GM12878 (cell line): Measurements from ENCODE around the gene TTL. TPM values are rescaled to one million over a fixed set of nuclear protein-coding genes. Genes with fewer than 3 reads are reported as not detected.

Source experiments
- ATAC-seq: fragments of 200-7000 bp; cut with Tn5 transposase; 3 replicates; pipeline ENCODE4 v1.9.1; 2020; ENCODE audit warnings: mild to moderate bottlenecking, moderate library complexity
- BruUV-seq: library from RNA; stranded (reverse); fragments of 400-500 nt; replicated peaks from 2 replicates; lab custom pipeline; 2021; lab: Mats Ljungman, UMichigan
- CTCF ChIA-PET: fragments of 300-600 bp; sonication (Branson Sonifier 250); formaldehyde crosslinking; extraction: SDS; loops from one replicate; lab custom pipeline; 2021; ENCODE audit warnings: inconsistent platforms; lab: Yijun Ruan, JAX
- POLR2A ChIA-PET: fragments of 350-600 bp; formaldehyde crosslinking; extraction: SDS; loops from one replicate; lab custom pipeline; 2021; ENCODE audit warnings: inconsistent platforms; lab: Charles Lee
- RAD21 ChIA-PET: fragments of 300-600 bp; sonication (Branson Sonifier 250); formaldehyde crosslinking; loops from one replicate; lab custom pipeline; 2023; ENCODE audit warnings: antibody characterized with exemption; ENCODE audit not compliant: unreplicated experiment; lab: Charles Lee
- SMC1A ChIA-PET: fragments of 300-600 bp; sonication (Branson Sonifier 250); formaldehyde crosslinking; loops from one replicate; lab custom pipeline; 2023; ENCODE audit not compliant: unreplicated experiment, uncharacterized antibody; lab: Charles Lee
- DNase-seq: peaks from one replicate; pipeline ENCODE4 v3.0.0-alpha.2; 2011; ENCODE audit warnings: low read depth, low spot score
- FAIRE-seq: peaks from 3 replicates; lab custom pipeline; 2011; peaks lifted over from hg19 to GRCh38; lab: Jason Lieb, UNC
- H2AFZ ChIP-seq: 2 replicates; pipeline ENCODE4 v1.6.0; 2011; ENCODE audit warnings: low read depth, low read length, control low read depth; ENCODE audit not compliant: control insufficient read depth
- H3K27ac ChIP-seq: 2 replicates; pipeline ENCODE4 v1.5.1; 2011; ENCODE audit warnings: control low read depth; ENCODE audit not compliant: control insufficient read depth, insufficient read depth
- H3K27me3 ChIP-seq, 2 experiments: replicated peaks in 1 of 2; 2 replicates each; pipeline versions ENCODE4 v1.6.0 to v1.6.1; 2011; ENCODE audit warnings: low read length in 1 of 2; ENCODE audit not compliant: control insufficient read depth in 2 of 2, insufficient read depth in 2 of 2
- H3K36me3 ChIP-seq, 2 experiments: 2 replicates each; pipeline ENCODE4 v1.5.1; 2011; ENCODE audit warnings: low read length in 1 of 2; ENCODE audit not compliant: control insufficient read depth in 2 of 2, insufficient read depth in 2 of 2
- H3K4me1 ChIP-seq: 2 replicates; pipeline ENCODE4 v1.6.1; 2011; ENCODE audit warnings: mild to moderate bottlenecking, low read length, moderate library complexity, mixed read lengths; ENCODE audit not compliant: control insufficient read depth, insufficient read depth
- H3K4me2 ChIP-seq: 2 replicates; pipeline ENCODE4 v1.6.0; 2011; ENCODE audit warnings: control low read depth; ENCODE audit not compliant: control insufficient read depth, insufficient read depth
- H3K4me3 ChIP-seq: fragments of 200-600 bp; sonication (generic); 2 replicates; pipeline ENCODE4 v1.5.1; 2016
- H3K79me2 ChIP-seq: 2 replicates; pipeline ENCODE4 v1.6.0; 2011; ENCODE audit warnings: low read length; ENCODE audit not compliant: control insufficient read depth, insufficient read depth
- H3K9ac ChIP-seq: 2 replicates; pipeline ENCODE4 v1.8.0; 2011; ENCODE audit warnings: low read length, control low read depth, mixed read lengths; ENCODE audit not compliant: control insufficient read depth, insufficient read depth
- H3K9me3 ChIP-seq: replicated peaks from 3 replicates; pipeline ENCODE4 v1.5.1; 2011; ENCODE audit warnings: mild to moderate bottlenecking, low read length; ENCODE audit not compliant: control insufficient read depth, insufficient read depth
- H4K20me1 ChIP-seq: 2 replicates; pipeline ENCODE4 v1.6.0; 2011; ENCODE audit not compliant: control insufficient read depth, insufficient read depth
- BMI1 ChIP-seq: fragments of 450-650 bp; IDR thresholded peaks from 2 replicates; pipeline ENCODE4 v1.6.1; 2016; ENCODE audit warnings: mild to moderate bottlenecking, moderate library complexity, borderline replicate concordance
- CTCF ChIP-seq, 3 experiments: IDR thresholded peaks in 2 of 3; conservative IDR thresholded peaks in 1 of 3; 2 replicates each; pipeline ENCODE4 v1.5.1; 2011; ENCODE audit warnings: low read depth in 3 of 3, low read length in 3 of 3, mild to moderate bottlenecking in 3 of 3, control low read depth in 2 of 3, moderate library complexity in 2 of 3, inconsistent platforms in 1 of 3, mixed read lengths in 1 of 3; ENCODE audit not compliant: control insufficient read depth in 2 of 3, insufficient read depth in 1 of 3; ENCODE audit errors: extremely low read depth in 1 of 3
- KAT2A ChIP-seq: conservative IDR thresholded peaks from 2 replicates; pipeline ENCODE4 v1.6.1; 2011; ENCODE audit warnings: low read depth, low read length; ENCODE audit not compliant: control insufficient read depth
- LARP7 ChIP-seq: fragments of 450-650 bp; IDR thresholded peaks from 2 replicates; pipeline ENCODE4 v1.6.1; 2017; ENCODE audit warnings: mild to moderate bottlenecking
- NR2C2 ChIP-seq: IDR thresholded peaks from 2 replicates; pipeline ENCODE4 v1.6.1; 2011; ENCODE audit warnings: borderline replicate concordance, low read depth; ENCODE audit not compliant: control insufficient read depth, insufficient read length
- PKNOX1 ChIP-seq: fragments of 450-650 bp; IDR thresholded peaks from 2 replicates; pipeline ENCODE4 v1.6.1; 2016; ENCODE audit warnings: mild to moderate bottlenecking
- RAD21 ChIP-seq: IDR thresholded peaks from 2 replicates; pipeline ENCODE4 v1.6.1; 2011; ENCODE audit warnings: mild to moderate bottlenecking, low read depth, low read length, moderate library complexity; ENCODE audit not compliant: insufficient read depth
- RELA ChIP-seq: fragments of 450-650 bp; IDR thresholded peaks from 2 replicates; pipeline ENCODE4 v1.8.0; 2014; ENCODE audit warnings: borderline replicate concordance; ENCODE audit not compliant: partially characterized antibody
- SMC3 ChIP-seq: IDR thresholded peaks from 2 replicates; pipeline ENCODE4 v1.6.1; 2011; ENCODE audit warnings: low read length, improper control_type of control experiment, borderline replicate concordance
- ZNF207 ChIP-seq: fragments of 450-650 bp; IDR thresholded peaks from 2 replicates; pipeline ENCODE4 v1.6.1; 2014; ENCODE audit warnings: antibody characterized with exemption, mild to moderate bottlenecking, borderline replicate concordance
- ZNF384 ChIP-seq: IDR thresholded peaks from 2 replicates; pipeline ENCODE4 v1.6.1; 2012; ENCODE audit warnings: low read depth, mild to moderate bottlenecking, low read length, improper control_type of control experiment, borderline replicate concordance
- WGBS: methylation state at CpG from one replicate; pipeline ENCODE4 v1.1.6; 2016; ENCODE audit warnings: low lambda C conversion rate; ENCODE audit not compliant: insufficient replicate concordance, insufficient coverage; ENCODE audit errors: missing lambda C conversion rate; 5-methylcytosine and 5-hydroxymethylcytosine counted together
- in situ Hi-C: fragments of 300-500 bp; cut with MboI; formaldehyde crosslinking; loops from 9 replicates; pipeline ENCODE4 v1.14.3; 2018; ENCODE audit warnings: mixed read lengths
- intact Hi-C: fragments of 100-400 bp; cut with micrococcal nuclease; formaldehyde crosslinking; loops from one replicate; pipeline ENCODE4 v1.14.2; 2022; ENCODE audit not compliant: unreplicated experiment
- polyA plus RNA-seq, 11 experiments: library from polyadenylated mRNA; depleted of rRNA in 4 of 11; unstranded in 6 of 11; stranded (reverse) in 5 of 11; fragments of >200 nt; fragmentation: Nextera tagmentation in 4 of 11; fragmentation: Illumina TruSeq in 1 of 11; extraction: Ambion mirVana in 4 of 11; extraction: Trizol in 1 of 11; gene quantifications; 1 replicate in 1 of 11; 2 replicates in 10 of 11; pipeline versions ENCODE4 v1.2.1 to v1.2.3, GENCODE V29; 2011 to 2016; ENCODE audit warnings: inconsistent platforms in 2 of 11, missing spikeins in 2 of 11, low read depth in 1 of 11
- total RNA-seq, 4 experiments: library from RNA; depleted of rRNA in 3 of 4; stranded (reverse); fragments of >200 nt in 3 of 4; fragmentation: Illumina TruSeq in 1 of 4; extraction: Trizol in 1 of 4; gene quantifications; 2 replicates each; pipeline versions ENCODE4 v1.2.1 to v1.2.3, GENCODE V29; 2013 to 2021

TTL gene
- total and polyA plus RNA-seq, 10 of the 15 experiments (the other 5 are each of a cell fraction or from before 2014, with no cell fraction given): 3.9 to 27.1 (median 16.1) TPM

- TF ChIP-seq KAT2A: no peak
Measured at GRCh38 chr2:112580084-112580483, 98.1 kb downstream of the TTL start (continued).

- intact Hi-C loops: loop anchor here (1.0 to 5.0 kb wide), 4 partner anchors 101 to 525 kb away; partner anchors contain the start of gene TMEM87B
- no peaks in the 10 kb centered on the region for H3K9me3 ChIP-seq
- no peak for DNase-seq
- 0 out of 4 replicates have a peak, but pooled peaks cover 0 to 2% of the 10 kb centered on the region in 2 experiments for H3K36me3 ChIP-seq
- peak; percentile 54 for FAIRE-seq
- CTCF ChIA-PET: interaction anchor here (0.6 to 4.6 kb wide), 12 partner anchors 8 to 360 kb away, joined by 3 to 40 read pairs (median 6); partner anchors contain the start of gene ZC3H8
- H3K79me2 ChIP-seq: peaks cover 11% of the 10 kb centered on the region
- peak; percentile 9 for ATAC-seq
- no peak overlapping the region for H3K9ac ChIP-seq
- 28% methylated on average over 10 of the region's 10 CpGs for WGBS
- in situ Hi-C loops: loop anchor here (5.0 kb wide), 1 partner anchor 100 kb away; the partner anchor contains the start of gene TTL
- no peak overlapping the region for H3K27ac ChIP-seq
- H3K27me3 ChIP-seq: no peaks in the 10 kb centered on the region
- TF ChIP-seq SMC3 (peak; percentile 33; the same call in 1 of the 2 replicates), RELA (no peak), ZNF384 (peak; percentile 86), RAD21 (peak; percentile 59), CTCF (IDR thresholded peaks at IDR 0.05 in 2 of 3, conservative IDR thresholded peaks at IDR 0.05 in 1 of 3; ENCODE audit: control insufficient read depth in 2 of 3, extremely low read depth in 1 of 3, insufficient read depth in 1 of 3, low read depth in 3 of 3, low read length in 3 of 3) (peak; percentile 32 to 54 (median 40); a peak in 4 of 6 replicates), PKNOX1 (peak; percentile 82), LARP7 (no peak), ZNF207 (no peak), NR2C2 (no peak), BMI1 (no peak)
- H2AFZ ChIP-seq: no peak overlapping the region
- no TSS peak for BruUV-seq
- H3K4me2 ChIP-seq: no peak overlapping the region
- no peaks in the 10 kb centered on the region for H4K20me1 ChIP-seq
- POLR2A ChIA-PET: interaction anchor here (1.0 kb wide), 1 partner anchor 125 kb away, joined by 3 read pairs; no protein-coding TSS in a partner anchor
- SMC1A ChIA-PET: interaction anchor here (0.5 to 4.3 kb wide), 6 partner anchors 16 to 323 kb away, joined by 3 to 18 read pairs (median 5); no protein-coding TSS in a partner anchor
- H3K4me3 ChIP-seq: no peak overlapping the region
- H3K4me1 ChIP-seq: peaks cover 20% of the 10 kb centered on the region
- RAD21 ChIA-PET: interaction anchor here (1.4 to 4.3 kb wide), 5 partner anchors 37 to 695 kb away, joined by 3 to 28 read pairs (median 9); partner anchors contain the start of gene TMEM87B
Measured at GRCh38 chr2:112582314-112582746, 100.4 kb downstream of the TTL start.
